GM21786 (cell line): ENCODE measurements around the gene TYMP.

ENCODE experiments used
- ATAC-seq: cut with Tn5 transposase; IDR thresholded peaks from one replicate; pipeline ENCODE4 v1.9.1; 2021; ENCODE audit not compliant: unreplicated experiment

Gene TYMP, protein sequence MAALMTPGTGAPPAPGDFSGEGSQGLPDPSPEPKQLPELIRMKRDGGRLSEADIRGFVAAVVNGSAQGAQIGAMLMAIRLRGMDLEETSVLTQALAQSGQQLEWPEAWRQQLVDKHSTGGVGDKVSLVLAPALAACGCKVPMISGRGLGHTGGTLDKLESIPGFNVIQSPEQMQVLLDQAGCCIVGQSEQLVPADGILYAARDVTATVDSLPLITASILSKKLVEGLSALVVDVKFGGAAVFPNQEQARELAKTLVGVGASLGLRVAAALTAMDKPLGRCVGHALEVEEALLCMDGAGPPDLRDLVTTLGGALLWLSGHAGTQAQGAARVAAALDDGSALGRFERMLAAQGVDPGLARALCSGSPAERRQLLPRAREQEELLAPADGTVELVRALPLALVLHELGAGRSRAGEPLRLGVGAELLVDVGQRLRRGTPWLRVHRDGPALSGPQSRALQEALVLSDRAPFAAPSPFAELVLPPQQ

DNA sequence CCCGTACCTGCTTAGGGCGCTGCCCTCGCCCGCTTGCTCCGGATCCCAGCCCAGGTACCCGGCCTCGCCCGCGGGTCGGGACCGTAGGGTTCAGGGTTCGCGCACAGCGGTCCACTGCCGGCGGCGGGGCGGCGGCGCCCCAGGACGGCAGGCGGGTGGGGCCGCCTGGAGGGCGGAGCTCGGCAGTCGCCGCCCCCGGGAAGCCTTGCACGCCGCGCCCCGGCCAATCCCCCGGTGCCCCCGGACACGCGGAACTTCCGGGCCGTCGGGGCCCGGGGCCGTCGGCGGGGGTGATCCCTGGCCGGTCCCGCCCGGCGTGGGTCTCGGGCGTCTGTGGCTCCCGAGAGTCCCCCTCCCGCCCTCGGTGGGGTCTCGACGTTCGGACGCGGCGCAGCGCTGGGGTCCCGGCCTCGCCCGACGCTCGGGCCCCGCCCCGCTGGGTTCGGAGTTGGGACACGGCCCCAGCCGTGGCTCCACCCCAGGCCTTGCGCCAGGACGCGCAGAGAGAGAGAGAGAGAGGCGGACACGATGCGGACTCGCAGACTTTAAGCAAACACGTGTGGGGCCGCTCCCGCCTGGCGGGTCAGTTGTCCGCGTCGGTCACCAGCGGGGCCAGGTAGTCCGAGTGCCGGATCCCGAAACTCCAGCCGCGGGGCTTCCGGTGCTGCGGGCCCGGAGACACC, at the start of gene TYMP:
Gene TYMP (minus strand): TSS at position 116 of the 683 bp plus-strand sequence. CDS start 303 bp downstream, outside the sequence.
- no peak for ATAC-seq

GRCh38 chr22:50578776-50579310, 49.0 kb upstream of the TYMP start:
- no peak for ATAC-seq

- ATAC-seq: no peak
Observed at GRCh38 chr22:50577987-50578775, 48.4 kb upstream of the TYMP start, which contains the start of gene CPT1B. CPT1B (minus strand) TSS chr22:50578427; CDS start chr22:50577915, 512 bp downstream.

- ATAC-seq: no peak
Observed at GRCh38 chr22:50577697-50577986, 47.8 kb upstream of the TYMP start.

GRCh38 chr22:50576806-50577696, 47.2 kb upstream of the TYMP start:
- no peak for ATAC-seq

GRCh38 chr22:50576070-50576469, 46.3 kb upstream of the TYMP start:
- ATAC-seq: no peak

DNA sequence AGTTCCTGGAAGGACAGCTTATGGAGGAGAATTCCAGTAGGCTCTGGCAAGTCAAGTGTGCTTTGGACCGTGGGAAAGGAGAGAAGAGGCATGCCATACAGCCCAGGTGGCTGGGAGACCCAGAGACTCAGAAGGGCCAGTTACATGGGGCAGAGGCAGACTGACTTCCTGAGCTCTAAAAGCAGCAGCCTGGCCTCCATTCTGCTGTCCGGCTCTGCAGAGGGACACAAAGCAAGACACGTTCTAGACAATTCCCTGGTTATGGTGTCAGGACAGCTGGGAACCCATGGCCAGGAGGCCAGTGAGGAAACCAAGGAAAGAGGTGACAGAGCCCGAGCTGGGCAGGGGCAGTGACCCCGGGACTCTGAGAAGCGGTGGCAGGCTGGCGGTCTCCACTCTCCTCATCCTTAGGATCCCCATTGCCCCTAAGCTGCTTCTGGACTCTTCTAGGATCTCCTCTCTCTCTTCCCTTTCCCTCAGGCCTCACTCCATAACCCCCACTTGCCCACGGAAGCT, 45.7 kb upstream of the TYMP start:
- ATAC-seq: no peak

DNA sequence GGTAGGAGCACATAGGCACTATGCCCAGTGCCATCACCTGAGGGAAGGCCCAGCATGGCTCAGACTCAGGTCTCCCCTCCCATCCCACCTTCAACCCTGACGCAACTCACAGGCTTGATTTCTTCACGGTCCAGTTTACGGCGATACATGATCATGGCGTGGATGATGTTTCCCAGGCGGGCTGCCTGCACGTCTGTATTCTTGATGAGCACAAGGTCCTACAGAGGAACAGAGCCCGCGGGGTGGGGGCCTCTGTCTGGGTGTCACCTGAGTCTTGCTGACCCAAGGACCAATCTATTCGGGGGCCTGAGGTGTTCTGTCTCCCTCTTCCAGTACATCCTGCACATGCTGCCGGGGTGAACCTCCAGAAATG, 44.6 kb upstream of the TYMP start:
- no peak for ATAC-seq

GRCh38 chr22:50573491-50574382, 43.9 kb upstream of the TYMP start:
- no peak for ATAC-seq

DNA sequence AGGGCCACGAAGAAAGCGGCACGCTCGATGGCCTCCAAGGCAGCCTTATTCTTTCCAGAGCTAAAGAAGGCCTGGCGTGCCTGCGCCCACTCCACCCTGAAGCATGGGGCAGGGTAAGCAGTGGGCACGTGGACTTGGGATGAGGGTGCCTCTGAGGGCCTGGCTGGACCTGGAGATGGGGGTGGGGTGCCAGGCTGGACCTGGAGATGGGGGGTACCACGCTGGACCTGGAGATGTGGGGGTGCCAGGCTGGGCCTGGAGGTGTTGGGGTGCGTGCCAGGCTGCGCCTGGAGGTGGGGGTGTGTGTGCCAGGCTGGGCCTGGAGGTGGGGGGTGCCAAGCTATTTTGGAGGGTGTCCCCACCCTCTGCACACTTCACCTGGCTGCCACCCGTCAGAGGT, 43.2 kb upstream of the TYMP start:
- no peak for ATAC-seq

DNA sequence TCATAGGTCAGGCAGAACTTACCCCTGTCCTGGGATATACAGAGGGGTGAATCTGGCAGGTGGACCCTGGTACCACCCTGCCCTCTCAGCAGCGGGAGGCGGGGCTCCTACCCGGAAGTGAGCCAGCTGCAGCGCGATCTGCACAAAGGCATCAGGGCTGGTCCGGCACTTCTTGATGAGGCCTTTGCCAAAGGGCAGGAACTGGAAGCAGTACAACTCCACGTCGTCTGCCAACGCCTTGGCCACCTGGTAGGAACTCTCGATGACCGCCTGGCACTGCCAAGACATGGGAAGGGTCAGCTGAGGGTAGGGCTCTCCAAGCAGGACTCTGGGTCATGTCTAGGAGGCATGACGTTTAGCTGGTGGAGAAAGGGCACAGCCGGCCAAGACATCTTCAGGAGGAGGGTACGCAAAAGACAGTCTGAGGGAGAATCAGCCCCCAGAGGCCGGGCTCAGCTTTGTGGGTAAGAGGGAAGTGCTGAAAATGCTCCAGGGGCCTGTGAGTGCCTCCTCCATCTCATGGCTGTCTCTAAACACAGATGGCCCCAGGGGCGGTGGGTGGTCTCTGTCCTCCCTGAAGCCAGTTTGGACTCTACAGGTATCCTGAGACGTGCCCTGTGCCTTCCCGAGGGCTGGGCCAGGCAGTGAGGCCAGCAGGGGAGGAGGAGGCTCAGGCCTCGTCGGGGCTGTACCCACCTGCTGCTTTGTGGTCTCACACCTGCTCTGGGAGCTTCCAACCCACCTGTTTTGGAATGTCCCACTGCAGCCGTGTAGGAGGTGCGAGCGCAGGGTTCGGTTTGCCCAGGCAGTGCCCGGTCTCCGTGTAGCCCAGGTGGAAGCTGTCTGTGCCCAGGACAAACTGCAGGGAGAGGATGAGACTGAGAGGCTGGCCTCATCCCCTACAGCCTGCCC, 41.7 kb upstream of the TYMP start:
- ATAC-seq: no peak

DNA sequence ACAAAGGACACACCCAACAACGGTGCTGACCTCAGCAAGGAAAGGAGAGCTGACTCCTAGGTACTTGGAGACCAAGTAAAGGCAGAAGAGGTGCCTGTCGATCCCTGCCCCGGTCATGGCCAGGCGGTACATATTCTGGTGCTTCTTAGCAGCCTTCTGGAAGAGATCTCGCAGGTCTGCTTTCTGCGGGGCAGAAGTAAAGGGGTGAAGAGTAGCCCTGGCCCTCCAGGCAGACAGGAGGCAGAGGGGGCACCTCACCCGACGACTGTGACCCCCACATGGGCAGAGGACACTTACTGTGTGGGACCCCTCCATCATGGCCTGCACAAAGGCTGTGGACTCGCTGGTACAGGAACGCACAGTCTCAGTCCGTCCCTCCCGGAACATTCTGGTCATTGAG, 41.0 kb upstream of the TYMP start:
- no peak for ATAC-seq

DNA sequence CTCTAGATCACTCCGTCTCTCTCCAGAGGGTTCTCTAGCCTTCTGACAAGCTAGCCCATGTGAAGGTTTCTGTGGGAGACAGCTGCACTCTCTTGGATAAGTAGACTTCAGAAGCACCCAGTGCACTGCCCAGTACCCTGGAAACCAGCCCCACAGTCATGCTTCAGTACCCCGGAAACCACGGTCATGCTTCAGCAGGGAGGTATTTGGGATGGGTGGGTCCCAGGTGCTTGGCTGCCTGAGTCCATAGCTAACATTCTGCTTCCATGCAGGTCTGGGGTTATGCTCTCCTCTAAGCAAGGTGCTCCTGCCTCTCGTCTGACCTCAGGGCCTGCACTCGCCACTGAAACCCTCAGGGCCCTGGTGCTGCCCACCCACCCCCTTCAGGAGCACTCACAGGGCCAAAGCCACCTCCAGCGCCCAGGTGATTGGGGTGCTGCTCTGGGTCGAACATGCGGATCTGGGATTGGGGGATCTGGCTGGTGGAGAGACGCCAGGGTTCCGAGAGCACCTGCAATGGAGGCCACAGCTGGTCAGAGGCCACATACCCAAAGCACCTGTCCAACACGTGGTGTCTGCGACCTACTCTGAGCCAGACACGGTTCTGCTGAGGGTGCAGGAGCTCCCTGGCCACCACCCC, 40.2 kb upstream of the TYMP start:
- ATAC-seq: no peak

DNA sequence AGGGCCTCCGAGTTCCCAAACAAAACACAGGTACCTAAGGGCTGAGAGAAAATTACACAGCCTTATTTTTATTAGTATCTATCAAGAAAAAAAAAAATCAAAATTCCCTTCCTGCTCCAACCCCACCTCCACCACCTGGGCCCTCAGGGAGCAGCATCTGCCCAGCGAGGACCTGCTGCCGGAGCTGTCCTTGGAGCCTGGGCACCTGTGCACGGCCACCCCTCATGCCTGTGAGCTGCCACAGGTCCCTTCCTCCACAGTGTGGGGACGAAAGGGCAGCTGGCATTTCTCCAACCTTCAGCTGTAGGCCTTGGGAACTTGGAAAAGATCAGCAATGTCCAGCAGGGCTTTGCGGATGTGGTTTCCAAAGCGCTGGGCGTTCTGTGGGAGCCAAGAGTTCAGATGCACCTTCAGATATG, 39.2 kb upstream of the TYMP start:
- no peak for ATAC-seq

DNA sequence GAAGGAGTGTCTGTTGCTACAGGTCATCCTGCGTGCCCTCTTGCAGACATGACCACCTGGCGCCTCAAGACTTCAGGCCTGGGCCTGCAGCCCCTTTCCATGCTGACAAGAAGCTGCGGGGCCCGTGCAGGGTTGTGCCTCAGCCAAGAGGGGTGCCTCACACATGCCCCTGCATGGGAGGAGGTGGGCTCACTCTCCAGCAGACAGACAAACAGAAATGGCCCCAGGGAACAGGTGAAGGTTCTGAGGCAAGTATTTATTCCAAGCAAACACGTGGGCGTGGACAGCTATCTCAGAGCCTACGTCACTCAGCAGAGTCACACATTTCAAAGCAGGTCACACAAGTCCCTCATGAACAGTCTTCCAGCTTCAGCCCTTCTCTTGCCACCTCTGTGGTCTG, 38.8 kb upstream of the TYMP start:
- ATAC-seq: no peak

- no peak for ATAC-seq
Observed at GRCh38 chr22:50567721-50568252, 38.0 kb upstream of the TYMP start.

- no peak for ATAC-seq
Observed at GRCh38 chr22:50564289-50564688, 34.5 kb upstream of the TYMP start.
